ENCODE data around the gene ACTL10.

ACTL10 gene

GRCh38 chr20:33649201-33649681 lies 17.5 kb upstream of the ACTL10 start:
- DNase-seq: peak; percentile 76

DNA sequence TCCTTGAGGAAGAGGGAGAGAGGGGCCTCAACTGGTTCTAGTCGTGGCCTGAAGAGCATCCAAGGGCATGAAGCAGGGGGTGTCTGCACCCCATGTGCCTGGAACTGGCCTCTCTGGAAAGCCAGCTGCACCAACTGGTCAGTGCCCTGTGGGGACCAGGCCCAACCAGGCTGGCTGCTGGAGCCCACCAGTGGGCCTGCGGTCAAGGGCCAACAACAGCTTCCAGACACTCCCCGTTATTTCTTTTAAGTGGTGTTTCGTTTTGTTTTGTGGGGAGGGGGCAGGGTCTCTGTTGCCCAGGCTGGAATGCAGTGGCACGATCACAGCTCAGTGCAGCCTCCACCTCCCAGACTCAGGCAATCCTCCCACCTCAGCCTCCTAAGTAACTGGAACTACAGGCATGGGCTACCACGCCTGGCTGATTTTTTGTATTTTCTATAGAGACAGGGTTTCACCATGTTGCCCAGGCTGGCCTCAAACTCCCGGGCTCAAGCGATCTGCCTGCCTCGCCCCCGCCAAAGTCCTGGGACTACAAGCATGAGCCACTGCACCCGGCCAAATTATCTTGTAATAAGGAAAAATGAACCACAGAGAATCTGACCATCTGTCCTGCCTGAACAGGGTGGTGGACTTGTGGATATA lies 16.5 kb upstream of the ACTL10 start:
- DNase-seq: peak; percentile 42

DNA sequence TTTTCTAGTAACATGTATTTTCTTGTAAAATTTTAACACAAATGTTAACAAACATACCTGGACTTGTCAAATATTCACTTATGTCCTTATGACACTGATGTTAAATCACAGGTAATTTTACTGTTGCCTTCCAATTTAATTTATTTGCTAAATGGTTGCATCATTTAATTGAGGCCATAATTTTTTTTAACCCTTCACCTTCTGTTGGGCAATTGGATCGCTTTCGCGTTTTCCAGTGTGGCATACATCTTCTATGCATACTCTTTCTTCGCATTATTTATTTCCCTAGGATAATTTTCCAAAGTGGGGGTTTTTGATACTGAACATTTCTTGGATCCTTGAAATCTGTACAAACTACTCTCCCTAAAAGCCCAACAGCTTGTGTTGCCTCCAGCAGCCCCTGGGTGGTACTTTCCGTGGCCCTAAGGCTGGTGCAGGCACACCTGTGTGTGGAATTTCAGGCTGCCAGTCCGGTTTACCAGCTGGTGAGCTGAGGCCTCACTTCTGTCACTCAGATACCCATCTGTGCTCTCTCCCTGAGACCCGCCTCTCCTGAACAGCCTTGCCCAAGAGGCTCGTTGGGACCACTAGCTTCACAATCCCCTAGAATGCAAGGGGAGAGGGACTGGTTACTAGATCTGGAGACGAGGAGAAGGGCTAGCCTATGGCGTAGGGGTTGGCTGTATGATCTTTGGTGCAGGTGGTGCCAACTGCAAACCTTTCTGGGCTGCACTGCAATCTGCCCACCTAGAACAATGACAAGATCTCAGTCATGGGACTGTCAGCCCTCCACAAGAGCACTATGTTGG lies 15.8 kb upstream of the ACTL10 start:
- peak; percentile 67 for DNase-seq

- DNase-seq: no peak
Measured at GRCh38 chr20:33651562-33652048, 15.1 kb upstream of the ACTL10 start.

DNA sequence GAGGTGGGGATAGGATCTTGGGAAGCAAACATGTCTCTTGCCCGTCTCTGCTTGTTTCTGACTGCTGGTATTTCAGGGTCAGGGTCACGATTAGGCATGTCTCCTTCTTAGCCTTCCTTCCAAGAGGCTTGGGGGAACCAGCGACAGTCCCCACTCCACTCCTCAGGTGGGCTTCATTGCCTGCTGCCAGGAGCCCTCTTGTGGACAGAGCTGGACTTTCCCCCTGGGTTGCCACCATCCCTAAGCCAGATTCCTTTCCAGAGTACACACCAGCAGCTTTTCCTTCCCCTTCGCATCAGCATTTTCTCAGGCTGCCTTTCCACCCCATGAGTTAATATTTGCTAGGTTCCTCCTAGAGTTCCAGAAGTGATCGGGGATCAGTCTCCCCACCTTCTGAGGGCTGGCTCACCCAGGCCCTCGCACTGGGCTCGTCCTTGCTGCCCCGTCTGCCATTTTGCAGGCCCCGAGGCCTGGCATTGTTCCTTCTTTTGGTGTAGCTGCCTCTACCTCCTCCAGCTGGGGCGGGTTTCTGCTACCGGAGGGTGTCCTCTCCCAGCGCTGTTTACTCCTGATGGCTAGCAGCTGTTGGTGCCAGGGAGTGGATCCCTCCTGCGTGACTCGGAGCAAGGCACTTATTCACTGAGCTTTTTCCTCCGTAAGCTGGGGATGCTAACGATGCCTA lies 13.4 kb upstream of the ACTL10 start:
- peak; percentile 63 for DNase-seq

DNA sequence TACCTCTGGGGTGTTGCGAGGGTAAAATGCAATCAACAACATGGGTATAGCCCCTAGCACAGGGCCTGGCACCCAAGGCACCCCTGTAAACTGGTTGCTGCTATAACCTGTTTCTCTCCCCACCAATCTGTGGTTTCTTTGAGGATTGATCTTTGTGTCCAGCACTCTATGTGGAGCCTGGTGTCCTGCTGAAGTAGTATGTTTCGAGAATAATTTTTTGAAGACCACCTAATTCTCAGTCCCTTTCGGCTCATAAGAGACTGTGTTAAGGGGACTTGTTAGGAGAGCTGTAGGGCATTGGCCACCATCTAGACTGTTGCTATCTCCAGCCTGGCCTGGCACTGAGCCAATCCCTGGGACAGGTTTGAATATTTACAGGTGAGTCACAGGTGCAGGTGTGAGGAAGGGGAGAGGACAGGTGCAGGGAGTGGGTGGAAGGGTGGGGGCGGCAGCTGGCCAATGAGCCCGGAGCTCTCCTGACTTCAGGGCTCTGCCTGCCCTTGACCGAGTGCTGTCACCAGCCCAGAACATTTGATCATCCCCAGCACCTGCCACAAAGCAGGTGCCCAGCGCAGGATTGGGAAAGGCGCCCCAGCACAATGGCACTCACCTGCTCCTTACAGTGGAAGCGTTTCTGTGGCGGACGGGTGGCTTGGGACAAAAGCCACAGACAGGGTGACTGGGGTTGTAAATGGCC lies 12.7 kb upstream of the ACTL10 start:
- no peak for DNase-seq

DNA sequence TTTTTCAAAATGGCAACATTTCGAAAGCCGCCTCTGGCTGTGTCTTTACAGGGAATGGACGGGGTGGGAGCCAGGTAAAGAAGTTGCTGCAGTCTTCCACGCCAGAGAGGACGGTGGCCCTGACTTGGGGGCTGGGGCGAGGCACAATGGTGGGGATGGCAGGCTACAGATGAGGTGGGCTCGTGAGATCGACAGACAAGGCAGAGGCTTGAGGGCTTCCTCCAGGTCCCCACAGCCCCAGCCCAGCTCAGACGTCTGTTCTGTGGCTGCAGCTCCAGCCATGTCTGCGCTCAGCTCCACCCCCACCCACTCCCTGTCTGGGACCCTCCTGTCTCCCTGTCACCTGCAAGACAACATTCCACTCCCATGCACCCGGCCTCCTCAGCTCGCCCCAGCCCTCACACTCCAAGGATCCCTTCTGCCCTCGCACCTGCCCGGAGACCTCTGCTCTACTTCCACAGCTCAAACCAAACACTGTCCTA lies 12.0 kb upstream of the ACTL10 start:
- DNase-seq: no peak

DNA sequence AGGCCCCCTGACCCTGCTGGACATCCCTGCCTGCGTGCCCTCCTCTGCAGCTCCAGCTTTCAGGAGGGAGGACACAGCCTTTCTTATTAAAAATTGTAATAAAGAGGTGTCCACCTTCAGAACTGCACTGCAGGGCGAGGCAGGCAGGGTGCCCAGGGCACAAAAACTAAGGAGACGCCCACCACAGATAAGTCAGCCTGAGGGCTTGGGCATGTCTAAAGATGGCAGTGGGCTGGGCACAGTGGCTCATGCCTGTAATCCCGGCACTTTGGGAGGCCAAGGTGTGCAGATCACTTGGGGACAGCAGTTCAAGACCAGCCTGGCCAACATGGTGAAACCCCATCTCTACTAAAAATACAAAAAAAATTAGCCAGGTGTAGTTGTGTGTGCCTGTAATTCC lies 11.6 kb upstream of the ACTL10 start:
- DNase-seq: no peak

- no peak for DNase-seq
Measured at GRCh38 chr20:33656010-33656782, 10.5 kb upstream of the ACTL10 start.

DNA sequence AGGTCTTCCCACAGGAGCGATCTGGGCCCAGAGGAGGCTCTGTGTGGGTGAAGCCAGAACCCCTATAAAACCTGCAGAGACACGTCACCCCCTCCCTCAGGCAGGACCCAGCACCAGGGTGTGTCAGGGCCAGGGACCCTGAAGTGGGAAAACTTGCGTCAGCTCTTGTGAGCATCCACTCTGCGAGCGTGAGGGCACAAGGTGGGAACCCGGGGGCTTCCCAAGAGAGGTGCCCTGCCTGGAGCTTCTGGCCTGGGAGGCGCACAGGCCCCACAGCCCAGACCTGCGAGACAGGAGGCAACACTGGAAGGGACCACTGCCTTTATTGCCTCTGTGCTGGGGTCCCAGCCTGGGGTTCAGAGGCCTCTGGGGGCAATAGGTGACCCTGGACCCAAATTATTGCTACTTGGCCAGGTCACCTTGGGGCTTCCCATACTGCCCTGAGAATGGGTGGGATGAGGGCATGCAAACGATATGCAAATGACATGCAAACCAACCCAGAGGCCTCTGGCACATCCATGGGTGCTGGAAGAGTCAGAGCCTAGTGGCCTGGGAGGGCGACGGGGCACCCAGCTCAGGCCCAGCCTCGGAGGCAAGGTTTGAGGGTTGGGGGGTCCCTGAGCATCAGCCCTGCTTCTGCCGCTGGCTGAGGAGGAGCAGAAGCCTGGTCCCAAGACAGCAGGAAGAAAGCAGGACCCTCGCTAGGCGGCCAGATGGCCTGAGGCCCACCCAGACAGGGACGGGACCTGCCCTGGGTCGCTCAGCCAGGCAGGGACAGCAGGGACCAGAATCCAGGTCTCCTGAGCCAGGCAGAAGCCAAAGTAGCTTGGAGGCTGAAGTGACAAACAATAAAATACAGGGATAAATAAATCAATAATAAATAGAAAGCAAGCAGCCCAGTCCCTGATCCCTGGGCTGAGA lies 9.7 kb upstream of the ACTL10 start:
- no peak for DNase-seq

DNA sequence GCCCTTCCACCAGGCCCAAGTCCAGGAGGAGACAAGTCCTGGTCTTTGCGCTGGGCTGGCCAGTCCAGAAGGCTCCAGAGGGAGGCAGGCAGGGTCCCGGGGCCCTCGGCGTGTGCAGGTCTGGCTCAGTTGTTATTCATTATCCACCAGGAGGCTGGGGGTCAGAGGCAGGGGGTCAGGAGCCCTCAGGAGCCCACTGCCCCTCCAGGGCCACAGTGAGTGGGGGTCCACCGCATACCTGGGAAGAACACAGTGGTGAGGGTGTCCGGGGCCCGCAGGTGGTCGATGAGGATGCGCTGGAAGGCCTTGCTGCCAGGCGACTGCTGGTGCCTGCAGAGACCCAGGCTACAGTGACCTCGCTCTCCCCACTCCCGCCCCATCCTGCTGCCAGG lies 9.0 kb upstream of the ACTL10 start:
- DNase-seq: no peak

DNA sequence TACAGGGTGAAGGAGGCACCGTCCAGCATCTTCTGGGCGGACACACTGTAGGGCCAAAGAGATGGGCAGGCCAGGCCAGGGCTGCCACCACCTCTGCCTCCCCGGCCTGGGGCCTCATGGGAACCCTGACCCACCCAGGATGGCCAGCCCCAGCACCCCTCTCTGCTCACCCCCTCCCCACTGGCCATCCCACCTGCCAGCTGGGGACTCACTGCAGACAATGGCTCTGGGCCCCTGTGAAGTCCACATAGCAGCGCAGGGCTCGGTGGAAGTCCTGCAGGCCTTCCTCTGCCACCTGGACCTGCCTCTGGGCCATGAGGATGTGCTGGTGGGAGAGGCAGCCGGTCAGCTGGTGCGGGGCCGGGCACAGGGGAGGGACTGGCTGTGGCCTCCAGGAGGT lies 8.2 kb upstream of the ACTL10 start:
- no peak for DNase-seq

DNA sequence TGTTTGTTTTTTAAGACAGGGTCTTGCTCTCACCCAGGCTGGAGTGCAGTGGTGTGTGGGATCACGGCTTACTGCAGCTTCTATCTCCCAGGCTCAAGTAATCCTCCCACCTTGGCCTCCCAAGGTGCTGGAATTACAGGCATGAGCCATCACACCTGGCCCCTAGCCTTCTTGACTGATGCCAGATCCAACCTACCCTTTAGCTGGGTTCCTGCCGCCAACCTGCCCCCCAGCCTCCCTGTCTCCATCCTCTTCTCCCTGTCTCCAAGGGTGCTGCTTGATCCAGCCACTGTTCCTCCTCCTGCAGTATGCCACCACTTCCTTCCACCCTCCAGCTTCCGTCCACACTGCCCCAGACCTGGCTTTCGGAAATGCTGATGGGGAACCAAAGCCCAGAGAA lies 7.8 kb upstream of the ACTL10 start:
- no peak for DNase-seq

DNA sequence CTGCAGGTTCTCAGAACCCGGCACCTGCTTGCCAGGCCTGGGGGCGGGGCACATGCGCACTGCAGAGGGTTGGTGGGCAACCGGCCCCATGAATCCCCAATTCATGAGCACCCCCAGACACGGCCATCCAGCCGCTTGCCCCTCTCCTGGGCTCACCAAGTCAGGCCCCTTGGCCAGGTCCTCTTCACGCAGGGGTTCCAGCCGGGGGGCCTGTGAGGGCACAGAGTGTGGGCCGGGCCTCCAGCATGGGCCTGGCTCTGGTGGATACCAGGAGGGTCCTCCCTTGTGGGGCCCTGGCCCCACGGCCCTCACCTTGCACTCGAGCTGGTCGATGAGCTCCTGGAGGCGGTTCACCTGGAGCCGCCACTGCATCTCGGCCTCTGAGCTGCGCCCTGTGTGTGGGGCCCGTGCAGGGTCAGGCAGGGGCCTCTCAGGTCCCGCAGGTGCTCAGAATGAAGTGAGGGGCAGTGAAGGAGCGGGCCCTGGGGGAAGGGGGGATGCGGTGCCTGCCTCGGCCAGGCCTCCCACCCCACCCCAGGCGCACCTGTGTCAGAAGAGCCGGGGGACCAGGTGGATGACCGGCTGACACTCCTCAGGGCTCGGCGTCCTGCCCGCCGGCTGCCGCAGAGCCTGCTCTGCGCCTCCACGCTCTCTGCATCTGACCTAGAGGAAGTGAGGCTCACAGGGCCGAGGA lies 7.3 kb upstream of the ACTL10 start:
- no peak for DNase-seq

GRCh38 chr20:33660035-33660684 lies 6.6 kb upstream of the ACTL10 start:
- no peak for DNase-seq

DNA sequence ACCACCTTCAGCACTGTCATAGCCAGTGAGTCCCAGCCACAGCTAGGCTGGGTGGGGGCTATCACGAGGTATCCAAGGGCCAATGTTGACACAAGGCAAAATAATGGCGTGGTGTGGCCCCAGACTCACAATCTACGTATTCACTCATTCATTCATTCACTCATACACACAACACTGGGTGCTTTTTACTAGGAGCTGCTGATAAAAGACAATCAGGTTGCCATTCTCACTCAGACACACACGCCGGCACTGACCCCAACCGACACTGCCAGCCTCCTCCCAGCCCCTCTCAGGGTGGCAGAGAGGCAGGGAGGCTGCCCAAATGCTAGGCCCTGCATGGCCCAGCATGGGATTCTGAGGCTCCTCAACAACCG lies 6.1 kb upstream of the ACTL10 start:
- DNase-seq: no peak

- no peak for DNase-seq
Measured at GRCh38 chr20:33662172-33662571, 4.6 kb upstream of the ACTL10 start, which contains the start of gene C20orf144. TSS of gene C20orf144 (plus strand) at chr20:33662327. CDS start at chr20:33662346, 19 bp downstream.

DNA sequence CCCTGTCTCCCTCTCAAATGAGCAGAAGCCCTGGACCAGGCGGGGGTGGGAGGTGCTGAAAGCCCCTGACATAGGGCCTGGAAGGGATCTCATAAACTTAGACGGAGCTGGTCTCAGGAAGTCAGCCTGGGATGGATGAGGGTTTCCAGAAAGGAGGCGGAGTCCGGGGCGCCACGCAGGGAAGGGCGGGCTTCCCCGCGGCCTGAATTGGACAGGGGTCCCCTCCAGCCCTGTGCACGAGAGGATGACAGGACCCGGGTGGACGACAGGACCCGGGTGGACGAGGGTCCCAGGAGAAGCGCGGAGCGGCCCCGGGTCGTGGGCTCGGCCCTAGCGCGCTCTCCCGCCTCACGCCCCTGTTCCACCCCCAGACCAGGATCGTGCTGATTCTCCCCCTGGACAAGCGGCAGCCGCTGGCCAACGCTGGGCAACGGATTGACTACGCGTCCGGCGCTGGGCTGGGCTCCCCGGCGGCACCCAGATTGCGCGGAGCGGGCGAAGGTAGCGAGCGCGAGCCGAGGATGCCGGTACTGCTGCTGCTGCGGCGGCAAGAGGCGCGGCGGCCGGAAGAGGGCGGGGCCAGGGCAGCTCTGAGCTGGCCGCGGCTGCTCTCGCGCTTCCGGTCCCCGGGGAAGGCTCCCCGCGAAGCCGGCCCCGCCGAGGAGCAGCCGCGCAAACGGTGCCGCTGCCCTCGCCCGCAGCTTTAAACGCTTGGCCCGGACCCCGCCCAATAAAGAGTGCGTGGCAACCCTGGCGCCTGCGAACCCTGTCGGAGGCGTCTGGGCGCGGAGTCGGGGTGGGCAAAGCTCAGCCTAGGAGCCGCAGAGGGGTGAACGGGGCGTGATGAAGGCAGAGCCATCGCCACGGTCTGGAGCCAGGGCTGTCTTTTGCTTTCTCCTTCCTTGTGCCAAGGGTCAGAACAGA lies 3.3 kb upstream of the ACTL10 start:
- no peak for DNase-seq

Measured in DMS 273 treated with DMSO at 0.1 percent for 48 hours (cell line).